ENCODE data around the gene NQO1. TPM values are rescaled to one million over a fixed set of nuclear protein-coding genes. Genes with fewer than 3 reads are reported as not detected.
A peak's percentile ranks its signal among the peaks of the same experiment; 100 is the strongest.

NQO1 gene
- total RNA-seq, 2 donors from 2014 or later = 126 to 141 TPM

DNA sequence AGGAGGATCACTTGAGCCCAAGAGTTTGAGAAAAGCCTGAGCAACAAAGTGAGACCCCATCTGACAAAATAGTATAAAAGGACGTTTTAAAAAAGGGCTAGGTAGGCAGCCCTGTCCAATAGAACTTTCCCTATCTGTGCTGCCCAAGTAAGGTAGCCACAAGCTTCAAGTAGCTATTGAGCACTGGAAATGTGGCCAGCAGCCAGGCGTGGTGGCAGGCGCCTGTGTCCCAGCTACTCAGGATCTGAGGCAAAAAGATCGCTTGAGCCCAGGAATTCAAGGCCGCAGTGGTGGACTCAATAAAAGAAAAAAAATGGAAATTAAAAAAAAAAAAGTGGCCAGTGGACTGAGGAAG, 1.5 kb upstream of the NQO1 start:
- no peak overlapping the region for H3K4me3 ChIP-seq (ENCODE audit: low read length)
- H3K9ac ChIP-seq (ENCODE audit: extremely low read depth, low read length, poor library complexity, severe bottlenecking) = no peak overlapping the region

DNA sequence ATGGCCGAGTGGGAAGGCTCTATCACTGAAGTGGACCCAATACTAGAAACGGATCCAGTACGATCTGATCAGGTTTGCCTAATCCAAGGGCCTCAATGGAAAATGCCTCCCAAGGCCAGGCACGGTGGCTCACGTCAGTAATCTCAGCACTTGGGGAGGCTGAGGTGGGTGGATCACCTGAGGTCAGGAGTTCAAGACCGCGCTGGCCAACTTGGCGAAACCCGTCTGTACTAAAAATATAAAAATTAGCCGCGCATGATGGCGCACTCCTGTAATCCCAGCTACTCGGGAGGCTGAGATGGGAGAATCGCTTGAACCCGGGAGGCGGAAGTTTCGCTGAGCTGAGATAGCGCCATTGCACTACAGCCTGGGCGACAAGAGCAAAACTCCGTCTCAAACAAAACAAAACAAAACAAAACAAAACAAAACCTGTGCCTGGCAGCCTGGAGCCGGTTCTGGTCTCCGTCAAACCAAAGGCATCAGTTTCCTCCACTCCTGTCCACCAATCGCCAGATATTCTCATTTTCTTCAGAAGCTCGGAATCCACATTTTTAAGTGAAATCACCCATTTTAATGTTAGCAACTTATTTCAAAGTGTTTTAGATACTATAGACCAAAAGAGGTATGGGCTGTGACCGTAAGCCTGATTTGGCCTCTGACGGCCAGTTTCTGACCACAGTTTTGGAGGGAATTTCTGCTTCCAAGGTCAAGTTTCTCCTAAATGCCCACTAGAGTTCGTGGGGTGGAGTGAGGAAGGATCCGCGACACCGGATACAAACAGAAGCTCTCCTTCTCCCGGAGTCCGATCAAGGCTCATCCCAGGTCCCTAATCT, 664 bp downstream of the NQO1 start:
- peak overlapping the region; percentile 100 for H3K27ac Mint-ChIP-seq
- H3K27me3 Mint-ChIP-seq (ENCODE audit: insufficient read depth) = no peaks in the 10 kb centered on the region
- peak; percentile 58 for DNase-seq
- Histone ChIP-seq H3K4me1 (ENCODE audit: control insufficient read depth, insufficient read depth, low read length) (peaks cover 2% of the 10 kb centered on the region), H3K36me3 (ENCODE audit: control insufficient read depth, insufficient read depth, low read length) (no peaks in the 10 kb centered on the region), H3K9ac (ENCODE audit: extremely low read depth, low read length, poor library complexity, severe bottlenecking) (peak overlapping the region; percentile 58), H3K4me3 (ENCODE audit: low read length) (peak overlapping the region; percentile 88), H3K9me3 (ENCODE audit: control insufficient read depth, low read length) (no peaks in the 10 kb centered on the region), H3K27ac (ENCODE audit: low read depth, low read length) (peak overlapping the region; percentile 81), H3K27me3 (ENCODE audit: control insufficient read depth, insufficient read depth, low read length, poor library complexity, severe bottlenecking) (no peaks in the 10 kb centered on the region)
- peaks cover 20% of the 10 kb centered on the region for H3K36me3 Mint-ChIP-seq (ENCODE audit: low read depth)
- no peaks in the 10 kb centered on the region for H3K9me3 Mint-ChIP-seq
- WGBS, 2 experiments (ENCODE audit: insufficient coverage in 1 of 2, insufficient read length in 1 of 2) = 79% methylated on average over 22 to 32 of the region's 32 CpGs
- TF ChIP-seq, protein P1, sequence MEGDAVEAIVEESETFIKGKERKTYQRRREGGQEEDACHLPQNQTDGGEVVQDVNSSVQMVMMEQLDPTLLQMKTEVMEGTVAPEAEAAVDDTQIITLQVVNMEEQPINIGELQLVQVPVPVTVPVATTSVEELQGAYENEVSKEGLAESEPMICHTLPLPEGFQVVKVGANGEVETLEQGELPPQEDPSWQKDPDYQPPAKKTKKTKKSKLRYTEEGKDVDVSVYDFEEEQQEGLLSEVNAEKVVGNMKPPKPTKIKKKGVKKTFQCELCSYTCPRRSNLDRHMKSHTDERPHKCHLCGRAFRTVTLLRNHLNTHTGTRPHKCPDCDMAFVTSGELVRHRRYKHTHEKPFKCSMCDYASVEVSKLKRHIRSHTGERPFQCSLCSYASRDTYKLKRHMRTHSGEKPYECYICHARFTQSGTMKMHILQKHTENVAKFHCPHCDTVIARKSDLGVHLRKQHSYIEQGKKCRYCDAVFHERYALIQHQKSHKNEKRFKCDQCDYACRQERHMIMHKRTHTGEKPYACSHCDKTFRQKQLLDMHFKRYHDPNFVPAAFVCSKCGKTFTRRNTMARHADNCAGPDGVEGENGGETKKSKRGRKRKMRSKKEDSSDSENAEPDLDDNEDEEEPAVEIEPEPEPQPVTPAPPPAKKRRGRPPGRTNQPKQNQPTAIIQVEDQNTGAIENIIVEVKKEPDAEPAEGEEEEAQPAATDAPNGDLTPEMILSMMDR (conservative IDR thresholded peaks at IDR 0.05) = no peak
- H3K4me1 Mint-ChIP-seq = peaks cover 26% of the 10 kb centered on the region
- H3K4me3 Mint-ChIP-seq = peak overlapping the region; percentile 79

More for the DNA sequence above, 1.5 kb upstream of the NQO1 start:
- Histone ChIP-seq H3K27me3 (ENCODE audit: control insufficient read depth, insufficient read depth, low read length, poor library complexity, severe bottlenecking) (no peaks in the 10 kb centered on the region), H3K4me1 (ENCODE audit: control insufficient read depth, insufficient read depth, low read length) (peaks cover 2% of the 10 kb centered on the region), H3K27ac (ENCODE audit: low read depth, low read length) (no peak overlapping the region), H3K9me3 (ENCODE audit: control insufficient read depth, low read length) (no peaks in the 10 kb centered on the region), H3K36me3 (ENCODE audit: control insufficient read depth, insufficient read depth, low read length) (no peaks in the 10 kb centered on the region)
- H3K27me3 Mint-ChIP-seq (ENCODE audit: insufficient read depth) = no peaks in the 10 kb centered on the region
- peaks cover 10% of the 10 kb centered on the region for H3K36me3 Mint-ChIP-seq (ENCODE audit: low read depth)
- H3K4me3 Mint-ChIP-seq = peak overlapping the region; percentile 79
- DNase-seq = no peak
- TF ChIP-seq, protein P1 (conservative IDR thresholded peaks at IDR 0.05) = no peak
- peaks cover 19% of the 10 kb centered on the region for H3K4me1 Mint-ChIP-seq
- H3K9me3 Mint-ChIP-seq = no peaks in the 10 kb centered on the region
- H3K27ac Mint-ChIP-seq = peak overlapping the region; percentile 100
- WGBS, 2 experiments (ENCODE audit: insufficient coverage in 1 of 2, insufficient read length in 1 of 2) = 94 to 96% methylated on average over 5 of the region's 5 CpGs

DNA sequence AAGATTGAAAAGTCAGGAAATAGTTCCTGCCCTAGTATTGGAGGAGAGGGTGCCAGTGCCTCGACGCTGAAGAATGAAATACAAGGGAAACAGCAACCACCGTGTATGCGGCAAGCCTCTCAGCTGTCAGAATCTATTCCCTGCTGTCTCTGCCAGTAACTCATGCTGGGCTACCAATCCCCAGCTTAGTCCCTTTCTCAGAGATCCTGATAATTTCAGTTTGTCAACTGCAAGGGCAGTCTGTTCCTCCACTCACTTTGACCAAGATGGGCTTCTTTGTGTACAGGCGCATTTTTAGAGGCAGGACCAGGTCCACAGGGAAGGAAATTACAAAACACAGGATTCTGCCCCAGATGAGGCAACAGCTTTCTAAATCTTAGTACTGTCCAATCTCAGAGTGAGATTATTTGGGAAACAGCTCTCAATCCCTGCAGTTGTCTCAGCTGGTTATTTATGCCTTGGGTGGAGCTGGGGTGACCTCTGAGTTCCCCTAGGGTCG, 1.3 kb downstream of the NQO1 start:
- H3K4me3 ChIP-seq (ENCODE audit: low read length) = peak overlapping the region; percentile 88

More for the DNA sequence above, 1.3 kb downstream of the NQO1 start:
- TF ChIP-seq, protein P1 (conservative IDR thresholded peaks at IDR 0.05) = no peak
- no peak overlapping the region for H3K27ac ChIP-seq (ENCODE audit: low read depth, low read length)
- H3K9ac ChIP-seq (ENCODE audit: extremely low read depth, low read length, poor library complexity, severe bottlenecking) = no peak overlapping the region
- H3K4me1 ChIP-seq (ENCODE audit: control insufficient read depth, insufficient read depth, low read length) = peaks cover 2% of the 10 kb centered on the region
- Mint-ChIP-seq H3K27ac (peak overlapping the region; percentile 100), H3K36me3 (ENCODE audit: low read depth) (peaks cover 24% of the 10 kb centered on the region), H3K9me3 (no peaks in the 10 kb centered on the region), H3K4me1 (peaks cover 26% of the 10 kb centered on the region), H3K4me3 (peak overlapping the region; percentile 79), H3K27me3 (ENCODE audit: insufficient read depth) (no peaks in the 10 kb centered on the region)
- 61 to 68% methylated on average over 5 to 6 of the region's 6 CpGs for WGBS, 2 experiments (ENCODE audit: insufficient coverage in 1 of 2, insufficient read length in 1 of 2)
- H3K9me3 ChIP-seq (ENCODE audit: control insufficient read depth, low read length) = no peaks in the 10 kb centered on the region
- peak; percentile 55 for DNase-seq
- no peaks in the 10 kb centered on the region for H3K36me3 ChIP-seq (ENCODE audit: control insufficient read depth, insufficient read depth, low read length)
- H3K27me3 ChIP-seq (ENCODE audit: control insufficient read depth, insufficient read depth, low read length, poor library complexity, severe bottlenecking) = no peaks in the 10 kb centered on the region
